Activated naive CD8-positive, alpha-beta T cell treated with anti-CD3 and anti-CD28 coated beads for 36 hours (primary cell): ENCODE data around the gene NECTIN1. TPM values are rescaled to one million over a fixed set of nuclear protein-coding genes. Genes with fewer than 3 reads are reported as not detected.

Experiments
- DNase-seq: peaks from one replicate; pipeline ENCODE4 v3.0.0; 2021
- H3K27ac Mint-ChIP-seq: one replicate; pipeline ENCODE4 v1.8.0; 2022; ENCODE audit warnings: mild to moderate bottlenecking, moderate library complexity, mixed read lengths
- H3K27me3 Mint-ChIP-seq: one replicate; pipeline ENCODE4 v1.8.0; 2022; ENCODE audit warnings: mild to moderate bottlenecking, mixed read lengths
- H3K36me3 Mint-ChIP-seq: one replicate; pipeline ENCODE4 v1.8.0; 2021; ENCODE audit warnings: mild to moderate bottlenecking, mixed read lengths
- H3K4me1 Mint-ChIP-seq: one replicate; pipeline ENCODE4 v1.8.0; 2021; ENCODE audit warnings: mixed read lengths
- H3K4me3 Mint-ChIP-seq: one replicate; pipeline ENCODE4 v1.8.0; 2022; ENCODE audit warnings: mild to moderate bottlenecking, moderate library complexity, mixed read lengths
- H3K9me3 Mint-ChIP-seq: one replicate; pipeline ENCODE4 v1.8.0; 2022; ENCODE audit warnings: mixed read lengths
- total RNA-seq, 2 experiments: library from RNA; stranded (reverse); gene quantifications; one replicate each; pipeline ENCODE4 v1.2.3, GENCODE V29; 2021

Gene NECTIN1
- total RNA-seq, 2 experiments from 2014 or later, result 3.2 to 3.7 TPM

DNA sequence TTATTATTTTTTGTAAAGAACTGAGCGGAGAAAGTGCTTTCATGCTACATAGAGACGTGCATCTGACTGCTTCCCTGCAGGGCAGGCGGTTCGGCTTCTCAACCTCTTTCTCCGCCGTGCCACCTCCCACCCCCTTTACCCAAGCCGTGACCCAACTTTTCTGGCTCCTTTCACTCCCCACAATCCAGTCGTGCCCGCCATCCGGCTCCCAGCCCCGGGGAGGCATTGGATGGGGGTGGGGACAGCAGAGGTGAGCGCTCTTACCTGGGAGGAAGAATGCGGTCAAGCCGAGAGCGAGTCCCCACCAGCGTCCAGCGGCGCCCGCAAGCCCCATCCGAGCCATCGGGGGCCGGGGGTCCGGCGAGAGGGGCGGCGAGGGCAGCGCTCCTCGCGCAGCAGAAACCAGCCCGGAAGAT is 781 bp downstream of the NECTIN1 start:
- DNase-seq, result peak; percentile 18

DNA sequence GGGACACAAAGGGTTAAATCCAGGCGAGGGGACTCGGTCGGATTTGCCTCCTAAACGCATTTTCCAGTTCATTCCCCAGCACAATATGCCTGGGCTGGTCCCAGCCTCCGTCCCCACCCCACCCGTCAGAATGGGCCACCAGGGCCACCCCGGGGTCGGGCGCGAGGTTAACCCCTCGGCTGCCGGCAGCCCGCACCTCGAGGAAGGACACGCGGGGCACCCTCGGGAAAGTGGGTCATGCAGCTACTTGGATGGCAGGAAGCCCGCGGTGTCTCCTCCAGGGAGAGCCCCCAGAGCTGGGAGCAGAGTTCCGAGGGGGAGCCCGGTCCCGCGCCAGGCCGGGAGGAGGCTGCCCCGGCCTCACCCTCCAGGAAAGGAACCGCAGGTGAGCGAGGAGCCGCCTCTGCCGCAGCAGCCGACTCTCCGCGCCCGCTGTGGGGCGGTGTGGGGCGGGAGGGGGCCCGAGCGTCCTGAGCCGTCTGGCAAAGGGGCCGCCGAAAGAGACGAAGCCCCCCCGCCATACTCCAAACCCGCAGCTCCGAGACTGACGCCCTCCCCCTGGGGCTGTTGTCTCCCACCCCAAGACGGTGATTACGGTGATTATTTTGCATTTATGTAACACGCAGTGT is 1.4 kb downstream of the NECTIN1 start:
- Mint-ChIP-seq H3K36me3 (no peaks in the 10 kb centered on the region), H3K9me3 (no peaks in the 10 kb centered on the region), H3K27me3 (peaks cover 35% of the 10 kb centered on the region), H3K4me3 (peak overlapping the region; percentile 83), H3K4me1 (peaks cover 16% of the 10 kb centered on the region), H3K27ac (no peak overlapping the region)
- DNase-seq, result peak; percentile 35

More for the DNA sequence above, 781 bp downstream of the NECTIN1 start:
- Mint-ChIP-seq H3K27me3 (peaks cover 36% of the 10 kb centered on the region), H3K4me1 (peaks cover 16% of the 10 kb centered on the region), H3K9me3 (no peaks in the 10 kb centered on the region), H3K36me3 (no peaks in the 10 kb centered on the region), H3K27ac (no peak overlapping the region), H3K4me3 (peak overlapping the region; percentile 83)

DNA sequence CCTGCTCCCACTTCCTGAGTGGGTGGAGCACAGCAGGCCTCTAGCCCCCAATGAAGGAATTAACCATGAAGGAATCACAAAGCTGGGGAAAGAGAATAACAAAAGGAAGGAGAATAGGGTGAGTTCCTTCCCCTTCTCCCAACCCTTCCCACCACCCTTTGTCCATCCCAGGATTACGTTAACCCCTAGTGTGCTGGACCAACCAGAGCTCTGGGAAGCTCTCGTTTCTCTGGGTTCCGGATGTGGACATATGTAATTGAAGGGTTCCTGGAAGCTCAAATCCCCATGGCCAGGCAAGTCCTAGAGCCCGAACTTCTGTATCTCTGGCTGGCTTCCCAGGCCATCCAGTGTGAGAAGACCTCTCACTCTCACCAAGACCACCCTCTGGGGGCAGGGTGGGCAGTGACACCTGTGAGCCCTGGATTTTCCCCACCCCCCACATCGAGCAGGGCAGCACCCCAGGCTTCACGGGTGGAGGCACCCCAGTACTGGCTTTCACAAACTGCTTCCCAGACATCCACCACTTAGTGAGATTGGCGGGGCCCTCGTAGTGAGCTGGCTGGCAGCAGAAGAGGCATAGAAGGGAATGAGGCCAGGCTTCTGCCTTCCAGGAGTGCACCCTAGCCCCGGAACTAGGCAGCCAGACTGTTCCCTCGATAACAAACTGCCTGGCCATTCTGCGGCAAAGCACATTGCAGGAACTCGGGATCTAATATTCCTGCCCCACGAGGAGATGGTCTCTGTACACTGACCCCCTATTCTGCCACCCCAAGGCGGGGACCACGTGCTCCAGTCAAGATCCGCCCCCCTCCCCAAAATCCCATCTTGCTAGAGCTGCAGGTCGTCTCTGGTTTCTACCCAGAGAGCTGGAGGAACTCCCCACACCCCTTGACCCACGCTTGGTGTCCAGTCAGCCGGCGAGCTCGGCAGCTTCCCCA is 2.1 kb downstream of the NECTIN1 start:
- Mint-ChIP-seq H3K4me3 (peak overlapping the region; percentile 25), H3K9me3 (no peaks in the 10 kb centered on the region), H3K36me3 (no peaks in the 10 kb centered on the region), H3K27ac (no peak overlapping the region), H3K27me3 (peaks cover 30% of the 10 kb centered on the region), H3K4me1 (peaks cover 16% of the 10 kb centered on the region)
- no peak for DNase-seq

DNA sequence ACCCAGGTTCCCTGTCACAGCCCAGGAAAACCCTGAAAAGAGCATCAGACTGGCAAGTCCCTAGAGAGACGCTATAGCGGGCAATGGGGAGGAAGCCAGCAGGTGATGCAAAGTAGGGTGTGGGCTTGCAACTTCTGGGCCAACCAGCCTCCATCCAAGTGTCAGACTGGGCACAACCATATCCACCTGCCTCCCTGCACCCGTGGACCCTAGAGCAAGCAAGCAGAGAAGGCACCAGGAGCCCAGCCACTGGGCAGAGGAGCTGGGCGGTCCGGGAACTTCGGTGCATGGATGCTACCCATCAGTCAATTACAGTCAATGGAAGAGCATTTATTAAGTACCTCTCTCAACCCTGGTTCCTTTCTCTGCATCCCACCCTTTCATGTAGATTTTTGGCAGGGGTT is 2.8 kb downstream of the NECTIN1 start:
- Mint-ChIP-seq H3K27me3 (peaks cover 23% of the 10 kb centered on the region), H3K4me3 (no peak overlapping the region), H3K4me1 (peaks cover 16% of the 10 kb centered on the region), H3K36me3 (no peaks in the 10 kb centered on the region), H3K27ac (no peak overlapping the region), H3K9me3 (no peaks in the 10 kb centered on the region)
- DNase-seq, result no peak

DNA sequence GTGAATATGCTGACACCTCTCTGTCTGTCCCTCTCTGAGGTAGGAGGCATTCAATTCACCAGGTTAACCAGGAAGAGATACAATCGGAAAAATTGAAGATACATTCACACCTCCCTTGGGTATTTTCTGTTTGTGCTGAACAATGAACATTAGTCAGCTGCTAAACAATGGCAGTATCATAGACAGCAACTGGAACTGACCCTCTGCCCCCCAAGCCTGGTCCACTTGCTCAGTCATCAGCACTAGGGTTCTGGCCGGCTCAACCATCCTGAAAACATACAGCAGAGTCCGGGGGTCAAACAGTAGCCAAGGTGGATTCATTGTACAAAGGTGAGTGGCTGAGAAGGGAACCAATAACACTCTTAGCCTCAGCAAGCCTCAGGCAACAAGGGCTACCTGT is 4.0 kb downstream of the NECTIN1 start:
- no peak overlapping the region for H3K27ac Mint-ChIP-seq
- H3K36me3 Mint-ChIP-seq, result no peaks in the 10 kb centered on the region
- DNase-seq, result no peak
- H3K4me3 Mint-ChIP-seq, result no peak overlapping the region
- peaks cover 11% of the 10 kb centered on the region for H3K4me1 Mint-ChIP-seq
- peaks cover 13% of the 10 kb centered on the region for H3K27me3 Mint-ChIP-seq
- no peaks in the 10 kb centered on the region for H3K9me3 Mint-ChIP-seq

DNA sequence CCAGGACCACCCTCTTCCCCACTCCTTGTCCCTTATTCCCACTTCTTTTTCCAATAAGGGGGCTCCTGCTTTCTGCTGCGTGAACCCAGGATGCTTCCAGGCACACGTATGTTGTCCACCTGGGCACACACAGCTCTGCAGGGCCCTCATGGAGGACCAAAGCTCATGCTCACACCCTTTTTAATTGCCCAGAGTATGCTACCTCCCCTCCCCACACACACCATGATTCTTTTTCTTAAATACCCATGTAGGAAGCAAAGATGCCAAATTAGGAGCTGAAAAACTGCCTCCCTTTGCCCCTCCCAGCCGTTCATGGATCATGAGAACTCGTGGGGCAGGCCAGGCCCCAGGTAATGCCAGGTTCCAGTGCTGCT is 5.1 kb downstream of the NECTIN1 start:
- H3K27ac Mint-ChIP-seq, result no peak overlapping the region
- H3K4me3 Mint-ChIP-seq, result no peak overlapping the region
- no peaks in the 10 kb centered on the region for H3K9me3 Mint-ChIP-seq
- DNase-seq, result no peak
- H3K36me3 Mint-ChIP-seq, result no peaks in the 10 kb centered on the region
- peaks cover 6% of the 10 kb centered on the region for H3K4me1 Mint-ChIP-seq
- peaks cover 7% of the 10 kb centered on the region for H3K27me3 Mint-ChIP-seq

DNA sequence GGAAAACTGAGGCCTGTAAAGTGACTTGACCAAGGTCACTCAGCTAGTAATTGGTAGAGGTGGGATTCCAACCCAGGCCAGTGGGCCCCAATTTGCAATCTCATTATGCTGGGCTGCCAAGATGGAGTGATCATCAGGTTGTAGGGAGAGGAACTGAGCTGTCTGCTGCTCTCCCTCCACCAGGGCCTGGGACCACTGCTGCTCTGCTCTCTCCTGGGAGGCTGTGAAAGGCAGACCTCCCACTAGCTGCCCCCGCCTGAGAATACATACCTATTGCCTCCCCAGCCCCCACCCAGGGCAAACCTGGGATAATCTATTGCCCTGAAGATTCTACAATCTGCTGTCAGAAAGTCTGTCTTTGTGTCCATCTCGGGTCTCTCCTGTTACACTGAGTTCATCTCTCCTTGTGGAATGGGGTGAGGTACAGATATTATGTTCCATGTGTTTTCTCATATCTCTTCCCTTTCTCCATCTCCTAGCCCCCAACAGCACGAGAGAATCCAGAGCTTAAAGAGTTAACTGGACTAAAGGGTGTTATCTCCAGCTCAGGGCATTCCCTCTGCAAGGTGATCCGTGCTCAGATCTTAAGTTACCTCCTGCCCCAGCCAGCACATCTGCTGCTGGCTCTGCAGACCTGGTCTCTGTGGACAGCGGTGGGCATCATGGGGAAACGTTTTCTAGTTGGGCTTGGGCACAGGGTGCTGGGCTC is 5.6 kb downstream of the NECTIN1 start:
- no peak for DNase-seq
- H3K9me3 Mint-ChIP-seq, result no peaks in the 10 kb centered on the region
- H3K4me3 Mint-ChIP-seq, result no peak overlapping the region
- no peak overlapping the region for H3K27ac Mint-ChIP-seq
- H3K27me3 Mint-ChIP-seq, result peaks cover 7% of the 10 kb centered on the region
- no peaks in the 10 kb centered on the region for H3K36me3 Mint-ChIP-seq
- H3K4me1 Mint-ChIP-seq, result peaks cover 6% of the 10 kb centered on the region

DNA sequence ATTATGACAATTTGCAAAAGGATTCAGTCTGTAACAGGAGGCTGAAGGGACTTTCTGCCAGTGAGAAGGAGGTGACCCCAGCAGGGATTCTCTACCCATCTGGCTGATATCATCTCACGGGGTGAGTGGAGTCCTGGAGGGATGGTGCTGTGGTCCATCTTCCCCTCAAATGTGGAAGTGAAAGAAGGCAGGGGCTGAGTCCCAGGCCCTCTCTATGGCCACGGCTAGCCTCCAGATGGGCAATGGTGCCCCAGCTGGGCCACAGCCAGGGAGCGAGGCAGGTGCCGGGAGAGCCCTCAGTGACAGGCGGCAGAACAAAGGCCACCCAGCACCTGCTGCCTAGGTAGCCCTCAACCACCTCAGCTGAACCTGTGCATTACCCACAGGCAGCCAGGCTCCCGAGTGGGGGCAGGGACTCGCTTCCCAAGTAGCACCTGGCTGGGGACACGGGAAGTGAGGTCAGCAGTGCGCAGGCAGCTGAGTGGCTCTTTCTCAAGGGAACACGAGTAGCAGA is 6.7 kb downstream of the NECTIN1 start:
- peaks cover 6% of the 10 kb centered on the region for H3K27me3 Mint-ChIP-seq
- DNase-seq, result no peak
- no peaks in the 10 kb centered on the region for H3K36me3 Mint-ChIP-seq
- no peaks in the 10 kb centered on the region for H3K9me3 Mint-ChIP-seq
- no peak overlapping the region for H3K4me3 Mint-ChIP-seq
- no peak overlapping the region for H3K27ac Mint-ChIP-seq
- peaks cover 3% of the 10 kb centered on the region for H3K4me1 Mint-ChIP-seq

DNA sequence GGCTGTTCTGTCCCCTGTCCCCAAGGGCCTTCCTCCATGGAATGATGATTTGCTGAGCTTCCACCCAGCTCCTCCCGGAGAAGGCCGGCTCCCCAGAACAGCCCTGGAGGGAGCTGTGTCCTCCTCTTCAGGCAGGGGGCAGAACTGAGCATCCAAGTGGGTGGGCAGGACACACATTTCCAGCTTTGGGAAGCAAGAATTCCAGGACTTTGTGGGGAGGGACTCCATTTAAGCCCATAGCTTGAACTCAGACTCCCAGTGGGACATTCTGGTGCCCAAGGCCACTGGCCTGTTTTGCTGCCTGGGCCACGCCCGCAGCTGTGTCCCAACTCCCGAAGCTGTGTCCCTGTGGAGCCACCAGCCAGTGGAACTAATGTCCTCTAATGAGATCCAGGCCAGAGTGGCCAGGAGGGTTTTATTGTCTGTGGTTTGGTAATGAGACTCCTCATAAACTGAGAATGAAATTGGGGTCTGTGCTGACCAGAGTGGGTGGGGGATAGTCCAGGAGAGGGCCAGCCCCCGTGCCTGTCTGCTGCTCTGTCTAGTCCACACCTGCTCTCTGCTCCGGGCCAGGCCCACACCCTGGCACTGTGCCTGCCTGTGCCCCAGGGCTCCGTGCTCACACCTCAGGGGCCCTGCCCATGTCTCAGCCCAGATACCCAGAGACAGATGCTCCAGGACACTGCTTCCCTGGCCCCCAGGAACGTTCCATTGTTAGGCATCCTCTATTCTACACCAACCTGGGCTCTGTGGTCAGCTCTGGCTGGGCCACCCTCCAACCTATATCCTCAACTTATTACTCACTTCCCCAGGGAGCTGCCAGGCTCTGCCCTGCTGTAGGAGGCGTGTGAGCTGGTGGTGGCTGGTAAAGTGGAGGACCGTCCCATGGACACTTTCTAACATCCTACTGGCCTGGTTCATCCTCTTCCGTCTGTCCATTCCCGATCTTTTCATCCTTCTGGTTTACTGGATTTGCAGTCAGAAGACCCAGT is 7.6 kb downstream of the NECTIN1 start:
- Mint-ChIP-seq H3K27me3 (no peaks in the 10 kb centered on the region), H3K4me1 (no peaks in the 10 kb centered on the region), H3K27ac (no peak overlapping the region), H3K9me3 (no peaks in the 10 kb centered on the region), H3K4me3 (no peak overlapping the region), H3K36me3 (no peaks in the 10 kb centered on the region)
- DNase-seq, result no peak

DNA sequence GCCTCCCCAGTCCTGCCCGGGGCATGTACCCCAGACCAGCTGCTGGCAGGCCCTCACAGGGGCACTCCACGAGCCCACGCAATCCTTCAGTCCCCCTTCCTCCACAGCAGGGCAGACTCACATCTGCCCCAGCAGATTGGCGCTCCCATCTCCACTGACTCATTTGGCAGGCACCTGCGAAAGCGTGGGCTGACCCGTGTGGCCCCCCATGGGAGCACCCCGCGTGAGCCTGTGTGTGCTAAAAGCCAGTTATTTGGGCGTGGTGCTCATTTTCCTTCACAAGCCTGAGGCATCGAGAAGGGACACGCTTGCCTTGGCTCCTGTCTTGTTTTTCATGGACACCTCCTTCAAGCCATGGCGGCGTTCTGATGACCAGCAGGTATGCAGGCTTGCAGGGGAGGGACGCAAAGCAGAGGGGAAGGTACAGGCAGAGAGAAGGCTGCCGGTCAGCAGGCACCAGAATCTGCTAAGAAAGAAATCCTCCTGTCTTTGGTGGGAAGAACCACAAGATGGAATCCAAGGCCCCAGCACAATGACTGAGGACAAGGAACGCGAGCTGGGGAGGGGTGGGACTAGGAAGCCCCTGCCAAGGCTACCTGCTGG is 8.6 kb downstream of the NECTIN1 start:
- DNase-seq, result no peak
- no peak overlapping the region for H3K4me3 Mint-ChIP-seq
- no peak overlapping the region for H3K27ac Mint-ChIP-seq
- no peaks in the 10 kb centered on the region for H3K4me1 Mint-ChIP-seq
- no peaks in the 10 kb centered on the region for H3K27me3 Mint-ChIP-seq
- H3K36me3 Mint-ChIP-seq, result no peaks in the 10 kb centered on the region
- H3K9me3 Mint-ChIP-seq, result no peaks in the 10 kb centered on the region

DNA sequence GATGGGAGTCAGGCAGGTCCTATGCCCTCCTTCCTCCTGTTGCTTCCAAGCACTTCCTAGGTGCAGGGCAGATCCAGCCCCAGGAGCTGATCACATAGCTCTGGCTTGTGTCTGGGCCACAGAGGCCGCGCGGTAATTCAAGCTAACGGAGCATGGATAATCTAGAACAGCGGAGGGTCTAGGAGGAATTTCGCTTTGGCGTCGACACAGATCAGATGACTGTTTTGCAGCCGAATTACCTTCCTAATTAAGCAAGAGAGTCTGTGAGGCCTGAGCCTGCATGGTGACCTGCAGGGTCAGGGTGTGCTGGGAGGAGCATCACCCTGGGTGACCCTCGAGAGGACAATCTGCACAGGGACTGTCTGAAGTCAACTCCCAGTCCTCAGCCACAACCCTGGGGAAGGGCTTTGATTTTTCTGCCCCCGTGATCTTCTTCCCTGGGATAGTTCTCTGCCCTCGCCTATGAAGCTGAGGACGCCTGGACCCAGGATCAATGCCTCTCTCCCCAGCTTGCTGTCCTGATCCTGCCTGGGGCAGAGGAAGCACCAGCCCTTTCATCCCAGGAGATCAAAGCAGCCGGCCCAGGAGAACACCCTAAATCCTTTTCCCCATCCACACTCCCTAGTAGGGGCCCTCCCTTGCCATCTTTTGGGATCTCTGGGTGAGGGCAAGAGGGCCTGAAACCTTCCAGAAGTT is 11.0 kb downstream of the NECTIN1 start:
- no peaks in the 10 kb centered on the region for H3K36me3 Mint-ChIP-seq
- H3K9me3 Mint-ChIP-seq, result no peaks in the 10 kb centered on the region
- no peak overlapping the region for H3K4me3 Mint-ChIP-seq
- no peak for DNase-seq
- H3K27me3 Mint-ChIP-seq, result peaks cover 5% of the 10 kb centered on the region
- H3K27ac Mint-ChIP-seq, result no peak overlapping the region
- no peaks in the 10 kb centered on the region for H3K4me1 Mint-ChIP-seq

DNA sequence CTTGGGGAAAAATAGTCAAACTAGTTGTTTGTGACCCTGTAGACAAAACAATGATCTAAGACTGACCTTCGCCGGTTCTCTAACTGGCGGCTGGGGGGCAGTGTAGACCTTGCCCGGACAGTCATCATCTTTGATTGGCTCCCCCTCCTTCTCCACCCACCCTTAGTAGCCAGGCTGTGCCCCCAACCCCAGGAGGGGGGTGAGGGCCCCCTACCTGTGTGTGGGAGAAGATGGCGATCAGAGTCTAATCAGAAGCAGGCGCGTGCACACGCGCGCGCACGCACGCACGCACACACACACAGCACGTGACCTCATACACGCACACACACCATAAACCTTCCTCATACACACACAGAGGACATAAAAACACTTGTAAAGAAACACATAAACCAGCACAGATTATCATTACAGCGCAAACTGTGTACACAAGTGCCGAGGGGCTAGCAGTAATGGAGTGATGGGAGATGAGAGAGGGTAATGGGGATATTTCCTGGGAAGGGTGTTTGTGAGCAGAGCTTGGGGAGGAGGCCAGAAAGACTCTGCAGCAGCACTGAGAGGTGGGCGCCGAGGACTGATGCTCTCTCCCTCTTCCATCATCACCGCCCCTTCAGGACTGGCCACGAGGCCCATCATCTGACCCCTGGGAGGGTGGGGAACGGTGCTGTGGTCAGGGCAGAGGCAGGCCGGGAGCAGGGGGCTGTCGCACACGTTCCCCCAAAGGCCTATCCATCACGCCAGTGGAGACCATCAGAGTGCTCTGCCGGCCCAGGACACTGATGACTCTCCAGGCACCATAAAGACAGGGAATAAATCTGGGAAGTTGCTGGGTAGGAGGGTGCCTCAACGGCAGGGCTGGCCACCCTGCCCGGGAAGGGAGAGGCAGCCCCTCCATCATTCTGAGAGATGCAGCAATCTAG is 12.2 kb downstream of the NECTIN1 start:
- H3K27ac Mint-ChIP-seq, result no peak overlapping the region
- H3K27me3 Mint-ChIP-seq, result peaks cover 6% of the 10 kb centered on the region
- no peak for DNase-seq
- H3K4me3 Mint-ChIP-seq, result no peak overlapping the region
- H3K36me3 Mint-ChIP-seq, result no peaks in the 10 kb centered on the region
- no peaks in the 10 kb centered on the region for H3K4me1 Mint-ChIP-seq
- H3K9me3 Mint-ChIP-seq, result no peaks in the 10 kb centered on the region

DNA sequence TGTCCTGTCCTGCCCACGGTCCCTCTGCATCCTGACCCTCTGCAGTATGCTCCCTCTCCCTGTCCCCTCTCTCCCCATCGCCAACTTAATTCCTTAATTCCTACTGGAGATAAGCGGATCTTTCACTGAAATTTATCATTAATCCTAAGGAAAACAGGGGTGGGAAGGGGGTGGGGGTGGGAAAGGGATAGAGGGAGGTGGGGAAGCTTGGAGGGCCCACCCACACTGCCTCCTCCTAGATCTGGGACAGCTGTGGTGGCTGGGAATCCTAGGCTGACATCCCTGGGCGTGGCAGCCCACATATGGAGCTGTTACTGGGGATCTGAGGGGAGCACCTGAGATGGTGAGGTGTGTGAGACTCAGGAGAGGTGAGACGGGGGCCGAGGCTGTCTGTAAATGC is 14.4 kb downstream of the NECTIN1 start:
- peaks cover 19% of the 10 kb centered on the region for H3K27me3 Mint-ChIP-seq
- DNase-seq, result no peak
- H3K36me3 Mint-ChIP-seq, result peaks cover 2% of the 10 kb centered on the region
- no peak overlapping the region for H3K27ac Mint-ChIP-seq
- peaks cover 1% of the 10 kb centered on the region for H3K9me3 Mint-ChIP-seq
- H3K4me3 Mint-ChIP-seq, result no peak overlapping the region
- H3K4me1 Mint-ChIP-seq, result peaks cover 11% of the 10 kb centered on the region
